B cell (primary cell): ENCODE data around the gene TMSB4X.

Source experiments
- EZH2 ChIP-seq: IDR thresholded peaks from 2 replicates; pipeline ENCODE4 v1.6.1; 2012; ENCODE audit warnings: borderline replicate concordance, low read depth, mild to moderate bottlenecking, moderate library complexity, low read length; ENCODE audit not compliant: insufficient read depth, poor library complexity, severe bottlenecking
- TF ChIP-seq, protein P1 (sequence below): fragments of 200-600 bp; IDR thresholded peaks from one replicate; pipeline ENCODE4 v1.8.0; 2022; ENCODE audit warnings: antibody characterized with exemption, mild to moderate bottlenecking

DNA sequence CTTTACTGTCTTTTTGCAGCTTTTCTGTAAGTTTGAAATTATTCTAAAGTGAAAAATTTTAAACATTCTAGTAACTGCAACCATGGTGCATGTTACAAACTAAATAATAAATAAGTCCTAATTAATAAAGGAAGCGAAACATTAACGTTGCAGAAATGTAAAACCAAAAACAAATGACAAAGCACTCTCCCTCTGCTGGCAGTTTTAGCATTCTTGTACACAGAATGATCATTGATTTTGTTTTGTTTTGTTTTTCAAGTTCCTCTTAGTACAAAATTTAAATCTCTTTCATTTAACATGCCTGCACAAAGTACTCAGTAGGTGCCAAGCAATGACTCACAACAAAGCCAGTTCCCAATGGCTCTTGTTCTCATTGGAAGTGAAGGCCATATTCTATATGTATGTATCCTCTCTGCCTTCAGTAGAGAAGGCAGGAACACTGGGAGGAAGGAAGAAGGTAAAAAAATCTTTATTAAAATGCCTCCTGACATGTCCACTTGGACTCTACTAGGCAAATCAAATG lies 13.7 kb upstream of the TMSB4X start:
- TF ChIP-seq, protein P1, sequence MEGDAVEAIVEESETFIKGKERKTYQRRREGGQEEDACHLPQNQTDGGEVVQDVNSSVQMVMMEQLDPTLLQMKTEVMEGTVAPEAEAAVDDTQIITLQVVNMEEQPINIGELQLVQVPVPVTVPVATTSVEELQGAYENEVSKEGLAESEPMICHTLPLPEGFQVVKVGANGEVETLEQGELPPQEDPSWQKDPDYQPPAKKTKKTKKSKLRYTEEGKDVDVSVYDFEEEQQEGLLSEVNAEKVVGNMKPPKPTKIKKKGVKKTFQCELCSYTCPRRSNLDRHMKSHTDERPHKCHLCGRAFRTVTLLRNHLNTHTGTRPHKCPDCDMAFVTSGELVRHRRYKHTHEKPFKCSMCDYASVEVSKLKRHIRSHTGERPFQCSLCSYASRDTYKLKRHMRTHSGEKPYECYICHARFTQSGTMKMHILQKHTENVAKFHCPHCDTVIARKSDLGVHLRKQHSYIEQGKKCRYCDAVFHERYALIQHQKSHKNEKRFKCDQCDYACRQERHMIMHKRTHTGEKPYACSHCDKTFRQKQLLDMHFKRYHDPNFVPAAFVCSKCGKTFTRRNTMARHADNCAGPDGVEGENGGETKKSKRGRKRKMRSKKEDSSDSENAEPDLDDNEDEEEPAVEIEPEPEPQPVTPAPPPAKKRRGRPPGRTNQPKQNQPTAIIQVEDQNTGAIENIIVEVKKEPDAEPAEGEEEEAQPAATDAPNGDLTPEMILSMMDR, result peak; percentile 22
- TF ChIP-seq EZH2, result no peak
